ENCODE results near the gene RITA1.

Gene RITA1

GRCh38 chr12:113234483-113234882 is 49.0 kb downstream of the RITA1 start:
- Histone ChIP-seq H3K4me1 (ENCODE audit: insufficient read depth, low read length) (peaks cover 22% of the 10 kb centered on the region), H3K27me3 (ENCODE audit: insufficient read depth, low read length) (no peaks in the 10 kb centered on the region), H3K4me3 (ENCODE audit: low read length) (no peak overlapping the region), H3K9ac (ENCODE audit: low read depth, low read length) (no peak overlapping the region), H3K27ac (ENCODE audit: low read depth, low read length) (no peak overlapping the region), H3K36me3 (ENCODE audit: insufficient read depth, low read length) (peaks cover 25% of the 10 kb centered on the region), H3K9me3 (ENCODE audit: insufficient read depth, low read depth, low read length) (no peaks in the 10 kb centered on the region)
- WGBS = over 99% methylated on average over 4 of the region's 4 CpGs

- Histone ChIP-seq H3K4me3 (ENCODE audit: low read length) (no peak overlapping the region), H3K36me3 (ENCODE audit: insufficient read depth, low read length) (peaks cover 14% of the 10 kb centered on the region), H3K4me1 (ENCODE audit: insufficient read depth, low read length) (peaks cover 22% of the 10 kb centered on the region), H3K9me3 (ENCODE audit: insufficient read depth, low read depth, low read length) (no peaks in the 10 kb centered on the region), H3K27me3 (ENCODE audit: insufficient read depth, low read length) (no peaks in the 10 kb centered on the region), H3K27ac (ENCODE audit: low read depth, low read length) (no peak overlapping the region), H3K9ac (ENCODE audit: low read depth, low read length) (no peak overlapping the region)
- WGBS = 91% methylated on average over 6 of the region's 6 CpGs
These were observed 50.5 kb downstream of the RITA1 start for GRCh38 chr12:113235976-113236375.

GRCh38 chr12:113236539-113237399 is 51.2 kb downstream of the RITA1 start:
- H3K27me3 ChIP-seq (ENCODE audit: insufficient read depth, low read length) = no peaks in the 10 kb centered on the region
- no peaks in the 10 kb centered on the region for H3K9me3 ChIP-seq (ENCODE audit: insufficient read depth, low read depth, low read length)
- H3K4me3 ChIP-seq (ENCODE audit: low read length) = no peak overlapping the region
- peaks cover 9% of the 10 kb centered on the region; the same call in 1 of the 2 replicates for H3K36me3 ChIP-seq (ENCODE audit: insufficient read depth, low read length)
- H3K4me1 ChIP-seq (ENCODE audit: insufficient read depth, low read length) = peaks cover 21% of the 10 kb centered on the region
- WGBS = 89% methylated on average over 5 of the region's 5 CpGs
- H3K27ac ChIP-seq (ENCODE audit: low read depth, low read length) = no peak overlapping the region
- no peak overlapping the region for H3K9ac ChIP-seq (ENCODE audit: low read depth, low read length)

GRCh38 chr12:113237748-113238147 is 52.2 kb downstream of the RITA1 start:
- WGBS = 89% methylated on average over 4 of the region's 4 CpGs
- peaks cover 10% of the 10 kb centered on the region; the same call in 1 of the 2 replicates for H3K36me3 ChIP-seq (ENCODE audit: insufficient read depth, low read length)
- no peaks in the 10 kb centered on the region for H3K9me3 ChIP-seq (ENCODE audit: insufficient read depth, low read depth, low read length)
- H3K27ac ChIP-seq (ENCODE audit: low read depth, low read length) = no peak overlapping the region
- no peaks in the 10 kb centered on the region for H3K27me3 ChIP-seq (ENCODE audit: insufficient read depth, low read length)
- no peak overlapping the region for H3K9ac ChIP-seq (ENCODE audit: low read depth, low read length)
- peaks cover 11% of the 10 kb centered on the region for H3K4me1 ChIP-seq (ENCODE audit: insufficient read depth, low read length)
- H3K4me3 ChIP-seq (ENCODE audit: low read length) = no peak overlapping the region

GRCh38 chr12:113238309-113238708 is 52.8 kb downstream of the RITA1 start:
- Histone ChIP-seq H3K27me3 (ENCODE audit: insufficient read depth, low read length) (no peaks in the 10 kb centered on the region), H3K4me3 (ENCODE audit: low read length) (no peak overlapping the region), H3K9me3 (ENCODE audit: insufficient read depth, low read depth, low read length) (no peaks in the 10 kb centered on the region), H3K36me3 (ENCODE audit: insufficient read depth, low read length) (peaks cover 11% of the 10 kb centered on the region; the same call in 1 of the 2 replicates), H3K9ac (ENCODE audit: low read depth, low read length) (no peak overlapping the region), H3K27ac (ENCODE audit: low read depth, low read length) (no peak overlapping the region), H3K4me1 (ENCODE audit: insufficient read depth, low read length) (peaks cover 6% of the 10 kb centered on the region)
- WGBS = 86% methylated on average over 3 of the region's 3 CpGs

GRCh38 chr12:113239288-113239771 is 53.8 kb downstream of the RITA1 start:
- no peaks in the 10 kb centered on the region for H3K9me3 ChIP-seq (ENCODE audit: insufficient read depth, low read depth, low read length)
- H3K4me1 ChIP-seq (ENCODE audit: insufficient read depth, low read length) = 0 out of 2 replicates have a peak, but pooled peaks cover 3% of the 10 kb centered on the region
- no peak overlapping the region for H3K4me3 ChIP-seq (ENCODE audit: low read length)
- peaks cover 11% of the 10 kb centered on the region; the same call in 1 of the 2 replicates for H3K36me3 ChIP-seq (ENCODE audit: insufficient read depth, low read length)
- H3K27ac ChIP-seq (ENCODE audit: low read depth, low read length) = no peak overlapping the region
- 92% methylated on average over 3 of the region's 3 CpGs for WGBS
- no peak overlapping the region for H3K9ac ChIP-seq (ENCODE audit: low read depth, low read length)
- H3K27me3 ChIP-seq (ENCODE audit: insufficient read depth, low read length) = no peaks in the 10 kb centered on the region

GRCh38 chr12:113239811-113240331 is 54.4 kb downstream of the RITA1 start:
- WGBS = 91% methylated on average over 12 of the region's 12 CpGs
- Histone ChIP-seq H3K4me3 (ENCODE audit: low read length) (no peak overlapping the region), H3K9ac (ENCODE audit: low read depth, low read length) (no peak overlapping the region), H3K4me1 (ENCODE audit: insufficient read depth, low read length) (peaks cover 8% of the 10 kb centered on the region; the same call in 1 of the 2 replicates), H3K27ac (ENCODE audit: low read depth, low read length) (no peak overlapping the region), H3K27me3 (ENCODE audit: insufficient read depth, low read length) (no peaks in the 10 kb centered on the region), H3K9me3 (ENCODE audit: insufficient read depth, low read depth, low read length) (no peaks in the 10 kb centered on the region), H3K36me3 (ENCODE audit: insufficient read depth, low read length) (peaks cover 11% of the 10 kb centered on the region; the same call in 1 of the 2 replicates)

GRCh38 chr12:113240395-113240794 is 54.9 kb downstream of the RITA1 start:
- Histone ChIP-seq H3K4me1 (ENCODE audit: insufficient read depth, low read length) (peaks cover 8% of the 10 kb centered on the region; the same call in 1 of the 2 replicates), H3K9ac (ENCODE audit: low read depth, low read length) (no peak overlapping the region), H3K36me3 (ENCODE audit: insufficient read depth, low read length) (peaks cover 11% of the 10 kb centered on the region; the same call in 1 of the 2 replicates), H3K27ac (ENCODE audit: low read depth, low read length) (no peak overlapping the region), H3K27me3 (ENCODE audit: insufficient read depth, low read length) (no peaks in the 10 kb centered on the region), H3K4me3 (ENCODE audit: low read length) (no peak overlapping the region), H3K9me3 (ENCODE audit: insufficient read depth, low read depth, low read length) (no peaks in the 10 kb centered on the region)
- WGBS = 97% methylated on average over 3 of the region's 3 CpGs

- H3K9me3 ChIP-seq (ENCODE audit: insufficient read depth, low read depth, low read length) = no peaks in the 10 kb centered on the region
- H3K9ac ChIP-seq (ENCODE audit: low read depth, low read length) = no peak overlapping the region; the same call in 1 of the 2 replicates
- H3K27ac ChIP-seq (ENCODE audit: low read depth, low read length) = no peak overlapping the region
- no peak overlapping the region for H3K4me3 ChIP-seq (ENCODE audit: low read length)
- peaks cover 14% of the 10 kb centered on the region for H3K4me1 ChIP-seq (ENCODE audit: insufficient read depth, low read length)
- H3K27me3 ChIP-seq (ENCODE audit: insufficient read depth, low read length) = no peaks in the 10 kb centered on the region
- H3K36me3 ChIP-seq (ENCODE audit: insufficient read depth, low read length) = peaks cover 11% of the 10 kb centered on the region; the same call in 1 of the 2 replicates
- WGBS = 93% methylated on average over 14 of the region's 14 CpGs
These were observed 55.9 kb downstream of the RITA1 start for GRCh38 chr12:113241191-113242025.

Data from HUES64 (cell line).